SK-N-MC (cell line): ENCODE data around the gene DEPDC1B.

Source experiments
- EZH2 ChIP-seq: fragments of 200-600 bp; sonication (generic); IDR thresholded peaks from one replicate; pipeline ENCODE4 v1.6.1; 2017; ENCODE audit warnings: antibody characterized with exemption
- FOXP2 ChIP-seq: optimal IDR thresholded peaks from 2 replicates; pipeline ENCODE3; 2011; ENCODE audit warnings: mild to moderate bottlenecking, moderate library complexity; ENCODE audit not compliant: insufficient read depth; ENCODE audit errors: extremely low read length, control extremely low read depth
- POLR2AphosphoS5 ChIP-seq: IDR thresholded peaks from 2 replicates; pipeline ENCODE4 v1.6.1; 2012; ENCODE audit warnings: mild to moderate bottlenecking, low read depth, low read length, borderline replicate concordance

DNA sequence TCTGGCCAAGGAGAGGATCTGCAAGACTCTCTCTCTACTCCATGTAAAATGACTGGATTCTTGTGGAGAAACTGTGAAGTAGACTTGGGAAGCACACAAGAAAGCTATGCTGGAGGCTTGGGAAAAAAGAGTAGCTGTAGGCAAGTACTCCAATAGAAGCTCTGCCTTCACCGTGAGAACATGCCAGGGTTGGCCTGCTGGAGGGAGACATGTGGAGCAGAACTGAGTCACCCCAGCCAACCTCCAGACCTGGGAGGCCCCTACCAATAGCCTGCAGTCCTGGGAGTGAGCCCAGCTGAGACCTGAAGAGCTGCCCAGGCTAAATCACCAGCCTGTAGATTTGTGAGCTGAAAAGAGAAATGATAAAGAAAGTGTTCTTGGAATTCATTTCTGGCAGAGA, 66.6 kb downstream of the DEPDC1B start:
- TF ChIP-seq POLR2AphosphoS5 (no peak), EZH2 (no peak), FOXP2 (no peak)
